CD1c-positive myeloid dendritic cell (primary cell): ENCODE results near the gene GJD3.
"Not testable (repeated sequence)": the region's sequence is repeated elsewhere in the genome, so short reads cannot be mapped to it uniquely, and the experiment has no call there.

Experiments
- DNase-seq: peaks from one replicate; pipeline ENCODE4 v3.0.0-alpha.2; 2016; ENCODE audit errors: extremely low spot score

The GJD3 gene

GRCh38 chr17:40364121-40364861 lies at the start of gene GJD3:
Gene GJD3 (minus strand): TSS chr17:40364737. CDS start chr17:40363815, 922 bp downstream.
- DNase-seq, result no peak

GRCh38 chr17:40414312-40414711 lies 49.8 kb upstream of the GJD3 start:
- DNase-seq, result not testable (repeated sequence)

- no peak for DNase-seq
These were observed 48.3 kb upstream of the GJD3 start for GRCh38 chr17:40412880-40413279.

GRCh38 chr17:40411821-40412220 lies 47.3 kb upstream of the GJD3 start:
- no peak for DNase-seq

GRCh38 chr17:40410082-40410481 lies 45.5 kb upstream of the GJD3 start:
- no peak for DNase-seq

GRCh38 chr17:40409540-40409939 lies 45.0 kb upstream of the GJD3 start:
- DNase-seq, result not testable (repeated sequence)

GRCh38 chr17:40407460-40407859 lies 42.9 kb upstream of the GJD3 start:
- DNase-seq, result no peak

- no peak for DNase-seq
These were observed 39.5 kb upstream of the GJD3 start for GRCh38 chr17:40404003-40404402.

GRCh38 chr17:40402668-40403067 lies 38.1 kb upstream of the GJD3 start:
- no peak for DNase-seq

- peak; percentile 69 for DNase-seq
These were observed 34.6 kb upstream of the GJD3 start for GRCh38 chr17:40399185-40399584.

- DNase-seq, result not testable (repeated sequence)
These were observed 22.0 kb upstream of the GJD3 start for GRCh38 chr17:40386555-40386954.

GRCh38 chr17:40382251-40382650 lies 17.7 kb upstream of the GJD3 start:
- DNase-seq, result no peak

- no peak for DNase-seq
These were observed 14.4 kb upstream of the GJD3 start for GRCh38 chr17:40378966-40379365.

GRCh38 chr17:40377832-40378231 lies 13.3 kb upstream of the GJD3 start:
- DNase-seq, result no peak

- not testable (repeated sequence) for DNase-seq
These were observed 12.0 kb upstream of the GJD3 start for GRCh38 chr17:40376541-40376940.

GRCh38 chr17:40375786-40376185 lies 11.2 kb upstream of the GJD3 start:
- not testable (repeated sequence) for DNase-seq

- DNase-seq, result no peak
These were observed 10.4 kb upstream of the GJD3 start for GRCh38 chr17:40374821-40375498.

- no peak for DNase-seq
These were observed 9.5 kb upstream of the GJD3 start for GRCh38 chr17:40373999-40374398.

GRCh38 chr17:40373324-40373723 lies 8.8 kb upstream of the GJD3 start:
- DNase-seq, result peak; percentile 75

GRCh38 chr17:40372644-40373043 lies 8.1 kb upstream of the GJD3 start:
- DNase-seq, result not testable (repeated sequence)

- no peak for DNase-seq
These were observed 7.5 kb upstream of the GJD3 start for GRCh38 chr17:40372031-40372430.

- DNase-seq, result no peak
These were observed 6.9 kb upstream of the GJD3 start for GRCh38 chr17:40371261-40371929.

GRCh38 chr17:40369923-40370322 lies 5.4 kb upstream of the GJD3 start:
- no peak for DNase-seq
